ENCODE results near the gene MRGPRX3. TPM values are rescaled to one million over a fixed set of nuclear protein-coding genes. Genes with fewer than 3 reads are reported as not detected.

Gene MRGPRX3
- total and polyA plus RNA-seq, 2 experiments from 2014 or later = not detected

DNA sequence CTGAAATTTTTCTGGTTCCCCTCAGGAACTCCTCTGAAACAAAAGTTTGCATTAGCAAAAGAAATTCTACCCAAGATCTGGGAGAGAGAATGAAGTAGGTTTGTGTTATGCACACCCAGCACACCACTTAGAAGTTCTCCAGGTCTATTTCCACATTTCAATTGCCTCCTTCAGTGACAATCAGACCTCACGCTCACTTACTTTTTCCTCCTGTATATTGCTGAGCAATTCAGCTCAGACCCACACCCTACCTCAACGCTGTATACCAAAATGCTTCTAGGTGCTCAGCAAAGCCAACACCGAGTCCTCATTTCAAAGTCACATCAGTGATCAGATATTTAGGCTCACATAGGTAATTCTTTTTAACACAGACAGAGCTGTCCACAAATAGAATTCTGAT lies 19.2 kb downstream of the MRGPRX3 start:
- no peaks in the 10 kb centered on the region for H3K4me1 ChIP-seq (ENCODE audit: low read depth)
- no peaks in the 10 kb centered on the region for H3K9me3 ChIP-seq (ENCODE audit: low read depth)
- no peaks in the 10 kb centered on the region for H3K27me3 ChIP-seq
- H3K36me3 ChIP-seq = no peaks in the 10 kb centered on the region
- no peak overlapping the region for H3K4me3 ChIP-seq
- DNase-seq (ENCODE audit: low read depth in 1 of 2, low spot score in 1 of 2) = no peak
- TF ChIP-seq CTCF (IDR thresholded peaks at IDR 0.05; ENCODE audit: low read depth, low read length) = no peak
- H3K27ac ChIP-seq = no peak overlapping the region

DNA sequence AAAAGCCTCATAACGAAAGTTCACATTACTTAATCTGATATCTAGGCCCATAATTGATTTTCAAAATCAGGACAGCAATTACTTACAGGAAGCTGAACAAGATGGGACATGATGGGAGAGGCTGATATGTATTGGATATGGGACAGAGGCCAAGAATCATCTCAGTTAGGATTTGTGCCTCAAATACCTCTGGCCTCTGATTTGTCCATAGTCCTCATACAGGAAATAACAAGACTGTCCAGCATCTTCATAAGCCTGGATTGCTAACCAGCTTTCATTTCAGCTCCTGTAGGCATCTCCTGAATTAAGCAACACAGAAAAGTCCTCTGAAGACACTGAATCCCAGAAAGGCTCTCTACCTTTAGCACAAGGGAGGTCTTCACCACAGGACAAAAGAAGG lies 36.0 kb downstream of the MRGPRX3 start:
- Histone ChIP-seq H3K4me3 (no peak overlapping the region), H3K27me3 (peaks cover 21% of the 10 kb centered on the region), H3K9me3 (ENCODE audit: low read depth) (no peaks in the 10 kb centered on the region), H3K27ac (no peak overlapping the region), H3K4me1 (ENCODE audit: low read depth) (no peaks in the 10 kb centered on the region), H3K36me3 (no peaks in the 10 kb centered on the region)
- no peak for TF ChIP-seq CTCF (IDR thresholded peaks at IDR 0.05; ENCODE audit: low read depth, low read length)
- no peak for DNase-seq (ENCODE audit: low read depth in 1 of 2, low spot score in 1 of 2)

DNA sequence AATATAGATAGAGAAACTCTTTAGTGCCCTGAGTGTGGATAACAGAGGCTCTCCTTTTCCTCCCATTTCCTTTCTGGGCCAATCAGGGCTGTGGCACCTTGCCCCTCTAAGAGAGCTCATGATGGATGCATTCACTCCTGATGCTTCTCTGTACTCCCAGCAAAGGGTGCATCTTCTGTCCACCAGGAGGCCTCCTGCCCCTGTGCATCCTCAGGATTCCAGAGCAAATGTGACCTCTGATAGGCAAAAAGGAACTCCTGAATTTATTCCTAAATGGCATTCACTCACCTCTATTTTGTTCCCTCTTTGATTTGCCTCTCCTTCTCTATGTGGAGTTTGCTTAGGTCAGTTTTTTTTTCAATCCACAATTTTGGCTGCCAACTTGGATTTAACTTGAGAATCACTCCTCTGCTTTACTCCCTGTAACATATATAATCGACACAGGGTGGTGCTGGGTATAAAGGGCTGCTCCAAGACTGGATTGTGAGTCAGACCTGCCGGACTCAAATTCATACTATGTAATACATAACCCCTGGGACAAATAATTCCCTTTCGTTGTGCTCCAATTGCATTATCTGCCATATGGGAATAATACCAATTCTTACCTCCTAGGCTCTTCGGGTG lies 39.1 kb downstream of the MRGPRX3 start:
- Histone ChIP-seq H3K9me3 (ENCODE audit: low read depth) (no peaks in the 10 kb centered on the region), H3K36me3 (no peaks in the 10 kb centered on the region), H3K27ac (no peak overlapping the region), H3K27me3 (peaks cover 28% of the 10 kb centered on the region), H3K4me1 (ENCODE audit: low read depth) (no peaks in the 10 kb centered on the region), H3K4me3 (no peak overlapping the region)
- TF ChIP-seq CTCF (IDR thresholded peaks at IDR 0.05; ENCODE audit: low read depth, low read length) = peak; percentile 65
- peak; percentile 47 to 59 for DNase-seq (ENCODE audit: low read depth in 1 of 2, low spot score in 1 of 2)

- no peak for TF ChIP-seq CTCF (IDR thresholded peaks at IDR 0.05; ENCODE audit: low read depth, low read length)
- H3K9me3 ChIP-seq (ENCODE audit: low read depth) = no peaks in the 10 kb centered on the region
- H3K27ac ChIP-seq = no peak within 1 kb of the TSS
- no peak for DNase-seq (ENCODE audit: low read depth in 1 of 2, low spot score in 1 of 2)
- H3K27me3 ChIP-seq = peaks cover 38% of the 10 kb centered on the region
- H3K36me3 ChIP-seq = no peaks in the 10 kb centered on the region
- H3K4me1 ChIP-seq (ENCODE audit: low read depth) = no peaks in the 10 kb centered on the region
- no peak within 1 kb of the TSS for H3K4me3 ChIP-seq
Observed at GRCh38 chr11:18172666-18173065, 40.3 kb downstream of the MRGPRX3 start, which contains the start of gene MRGPRX4. Gene MRGPRX4 (plus strand): TSS chr11:18172837. CDS start chr11:18173257, 420 bp downstream.

DNA sequence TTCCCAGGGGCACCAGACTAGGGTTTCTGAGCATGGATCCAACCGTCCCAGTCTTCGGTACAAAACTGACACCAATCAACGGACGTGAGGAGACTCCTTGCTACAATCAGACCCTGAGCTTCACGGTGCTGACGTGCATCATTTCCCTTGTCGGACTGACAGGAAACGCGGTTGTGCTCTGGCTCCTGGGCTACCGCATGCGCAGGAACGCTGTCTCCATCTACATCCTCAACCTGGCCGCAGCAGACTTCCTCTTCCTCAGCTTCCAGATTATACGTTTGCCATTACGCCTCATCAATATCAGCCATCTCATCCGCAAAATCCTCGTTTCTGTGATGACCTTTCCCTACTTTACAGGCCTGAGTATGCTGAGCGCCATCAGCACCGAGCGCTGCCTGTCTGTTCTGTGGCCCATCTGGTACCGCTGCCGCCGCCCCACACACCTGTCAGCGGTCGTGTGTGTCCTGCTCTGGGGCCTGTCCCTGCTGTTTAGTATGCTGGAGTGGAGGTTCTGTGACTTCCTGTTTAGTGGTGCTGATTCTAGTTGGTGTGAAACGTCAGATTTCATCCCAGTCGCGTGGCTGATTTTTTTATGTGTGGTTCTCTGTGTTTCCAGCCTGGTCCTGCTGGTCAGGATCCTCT lies 41.0 kb downstream of the MRGPRX3 start:
- Histone ChIP-seq H3K36me3 (no peaks in the 10 kb centered on the region), H3K4me3 (no peak overlapping the region), H3K27ac (no peak overlapping the region), H3K27me3 (peaks cover 42% of the 10 kb centered on the region), H3K9me3 (ENCODE audit: low read depth) (no peaks in the 10 kb centered on the region), H3K4me1 (ENCODE audit: low read depth) (no peaks in the 10 kb centered on the region)
- DNase-seq (ENCODE audit: low read depth in 1 of 2, low spot score in 1 of 2) = no peak
- TF ChIP-seq CTCF (IDR thresholded peaks at IDR 0.05; ENCODE audit: low read depth, low read length) = no peak

Other genes starting within 250 kb of the MRGPRX3 start
- 29.8 and 41.5 TPM in 2 replicates for gene SERGEF, start 119.5 kb upstream of the MRGPRX3 start, total RNA-seq
- gene SERGEF, start 119.5 kb upstream of the MRGPRX3 start, polyA plus RNA-seq = 51.0 and 64.0 TPM in 2 replicates
- gene TPH1, start 86.3 kb upstream of the MRGPRX3 start, total RNA-seq = 0.03 and 0.07 TPM in 2 replicates
- gene TPH1, start 86.3 kb upstream of the MRGPRX3 start, polyA plus RNA-seq = 0.12 TPM in 1 of 2 replicates, not detected in the other
- 11.3 and 15.1 TPM in 2 replicates for gene SAAL1, start 26.5 kb upstream of the MRGPRX3 start, total RNA-seq
- 18.2 and 21.3 TPM in 2 replicates for gene SAAL1, start 26.5 kb upstream of the MRGPRX3 start, polyA plus RNA-seq
- gene MRGPRX4, start 40.3 kb downstream of the MRGPRX3 start, total RNA-seq = not detected in 2 replicates
- not detected in 2 replicates for gene MRGPRX4, start 40.3 kb downstream of the MRGPRX3 start, polyA plus RNA-seq
- gene SAA4, start 104.2 kb downstream of the MRGPRX3 start, total RNA-seq = not detected in 2 replicates
- gene SAA4, start 104.2 kb downstream of the MRGPRX3 start, polyA plus RNA-seq = 0.20 TPM in 1 of 2 replicates, not detected in the other
- gene SAA2, start 116.1 kb downstream of the MRGPRX3 start, total RNA-seq = 0.14 TPM in 1 of 2 replicates, not detected in the other
- 0.29 and 0.45 TPM in 2 replicates for gene SAA2, start 116.1 kb downstream of the MRGPRX3 start, polyA plus RNA-seq
- gene SAA1, start 133.7 kb downstream of the MRGPRX3 start, total RNA-seq = 0.70 TPM in 1 of 2 replicates, not detected in the other
- gene SAA1, start 133.7 kb downstream of the MRGPRX3 start, polyA plus RNA-seq = 0.31 and 2.3 TPM in 2 replicates
- 7.3 and 10.3 TPM in 2 replicates for gene HPS5, start 189.6 kb downstream of the MRGPRX3 start, total RNA-seq
- gene HPS5, start 189.6 kb downstream of the MRGPRX3 start, polyA plus RNA-seq = 9.5 and 12.1 TPM in 2 replicates
- gene GTF2H1, start 190.0 kb downstream of the MRGPRX3 start, total RNA-seq = 20.6 and 24.6 TPM in 2 replicates
- 25.8 and 26.1 TPM in 2 replicates for gene GTF2H1, start 190.0 kb downstream of the MRGPRX3 start, polyA plus RNA-seq

All from cardiac muscle cell (in vitro differentiated cells and primary cell).